Subcutaneous adipose tissue (tissue), 4 donors: Measurements from ENCODE around the gene FARS2. TPM values are rescaled to one million over a fixed set of nuclear protein-coding genes. Genes with fewer than 3 reads are reported as not detected.

Source experiments
- CTCF ChIP-seq: fragments of 450-650 bp; IDR thresholded peaks from one replicate; pipeline ENCODE4 v1.5.1; 2016; ENCODE audit warnings: low read depth, mild to moderate bottlenecking, control low read depth, antibody characterized with exemption, moderate library complexity
- total RNA-seq, 4 donors: library from RNA; depleted of rRNA; stranded (reverse); fragments of >200 nt; gene quantifications; one replicate each; pipeline ENCODE4 v1.1.0, GENCODE V29; 2016

FARS2 gene
- total RNA-seq, 4 donors from 2014 or later: 6.2 to 13.6 (median 11.3) TPM

DNA sequence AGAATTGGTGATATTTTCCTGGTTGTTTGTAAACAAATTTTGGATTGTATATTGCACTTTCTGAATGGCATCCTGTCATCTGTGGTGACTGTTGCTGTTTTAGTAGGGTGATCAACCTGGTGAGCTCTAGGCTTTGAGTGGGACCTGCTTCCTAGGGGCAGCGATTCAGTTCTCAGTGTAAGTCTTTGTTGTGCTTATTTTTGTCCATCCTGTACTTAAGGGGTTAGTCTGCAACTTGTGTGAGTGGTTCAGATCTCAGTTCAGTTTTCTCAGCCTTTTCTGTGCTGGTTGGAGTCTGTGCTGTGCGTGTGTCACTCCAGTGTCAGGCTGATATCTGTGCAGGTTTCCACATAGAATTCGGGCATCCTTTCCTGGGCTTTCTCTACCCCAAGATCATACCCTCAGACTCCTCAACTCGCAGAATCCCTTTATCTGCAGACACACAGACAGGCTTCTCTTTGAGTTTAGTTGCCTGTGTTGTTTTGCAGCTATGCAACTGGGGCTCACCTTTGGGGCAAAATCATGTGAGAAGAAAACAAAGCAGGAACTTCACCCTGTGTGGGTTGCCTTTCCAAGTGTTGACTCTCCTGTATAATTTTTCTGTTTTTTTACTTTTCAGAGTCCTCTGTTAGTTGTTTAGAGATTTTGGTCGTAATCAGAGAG, 177.7 kb downstream of the FARS2 start:
- TF ChIP-seq CTCF: no peak

DNA sequence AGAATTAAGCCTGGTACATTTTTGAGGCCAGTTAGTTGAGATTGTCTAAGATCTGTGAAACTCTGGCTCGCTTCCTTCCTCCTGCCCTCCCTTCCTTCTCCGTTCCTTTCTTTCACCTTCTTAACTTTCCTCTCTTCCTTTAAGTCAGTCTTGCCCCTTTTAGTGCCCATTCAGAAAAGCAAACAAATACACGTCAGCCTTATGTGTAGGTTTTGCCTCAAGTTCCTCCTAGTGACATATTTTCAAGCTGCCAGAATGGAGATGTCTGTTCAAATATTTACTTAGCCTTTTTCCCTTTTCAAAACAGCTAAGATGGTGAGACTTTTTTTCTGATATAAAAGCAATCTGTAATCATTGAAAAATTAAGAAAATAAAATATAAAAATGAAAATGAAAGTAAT, 178.4 kb downstream of the FARS2 start:
- TF ChIP-seq CTCF: no peak

- TF ChIP-seq CTCF: no peak
These were observed 181.0 kb downstream of the FARS2 start for GRCh38 chr6:5442319-5442718.

DNA sequence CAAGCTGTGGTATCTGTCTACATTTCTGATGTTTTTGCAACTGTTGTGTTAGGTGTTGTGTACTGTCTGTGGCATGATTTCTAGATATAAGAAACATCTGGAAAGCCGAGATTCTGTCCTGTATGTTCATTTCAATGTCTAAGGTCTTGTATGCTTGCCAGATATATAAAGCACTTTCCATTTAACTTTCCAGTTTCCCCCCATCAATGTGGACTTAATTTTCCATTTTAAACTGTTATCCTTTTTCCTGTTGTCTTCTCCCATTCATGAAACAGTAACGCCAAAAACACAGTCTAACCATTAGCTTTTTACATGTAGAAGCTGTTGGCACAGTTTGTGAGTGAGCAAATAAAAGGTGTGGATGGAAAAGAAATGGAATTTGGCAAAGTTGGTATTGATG, 181.6 kb downstream of the FARS2 start:
- no peak for TF ChIP-seq CTCF

DNA sequence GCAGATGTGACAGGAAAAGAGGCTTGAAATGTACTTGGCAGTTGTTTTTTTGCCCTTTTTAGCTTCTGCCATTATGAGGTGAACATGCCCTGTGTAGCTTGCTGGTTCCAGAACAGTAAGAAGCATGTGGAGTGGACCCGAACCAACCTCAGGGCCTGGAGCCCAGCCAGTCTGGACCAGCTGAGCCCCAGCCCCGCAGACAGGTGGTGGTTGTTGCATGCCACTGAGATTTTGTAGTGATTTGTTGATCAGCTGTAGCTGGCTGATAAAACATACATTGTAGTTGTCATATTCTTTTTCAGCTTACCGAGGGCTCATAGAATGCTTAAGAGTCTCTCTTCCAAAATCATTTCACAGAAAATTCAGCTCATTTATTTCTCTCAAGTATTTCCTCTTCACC, 182.2 kb downstream of the FARS2 start:
- no peak for TF ChIP-seq CTCF

- TF ChIP-seq CTCF: no peak
These were observed 185.2 kb downstream of the FARS2 start for GRCh38 chr6:5446362-5447075.

DNA sequence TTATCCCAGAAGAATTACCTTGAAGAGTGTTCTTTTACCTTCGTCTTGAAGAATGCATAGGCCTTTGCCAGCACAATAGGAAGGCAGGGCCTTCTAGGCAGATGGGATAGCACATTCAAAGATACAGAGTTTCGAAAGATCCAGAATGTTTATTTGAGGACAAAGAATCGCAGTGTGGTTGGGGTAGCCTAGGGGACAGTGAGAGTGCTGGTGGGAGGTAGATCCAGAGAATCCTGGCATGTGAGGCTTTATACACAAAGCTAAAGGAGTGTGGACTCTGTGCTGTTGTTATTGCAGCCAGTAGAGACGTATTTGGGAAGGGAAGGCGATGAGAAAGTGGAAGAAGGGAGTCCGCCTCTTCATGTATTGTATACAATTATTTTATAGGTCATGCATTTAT, 186.6 kb downstream of the FARS2 start:
- TF ChIP-seq CTCF: no peak
